22Rv1 (cell line): ENCODE data around the gene INTS1.

Experiments
- CTCF ChIP-seq: fragments of 450-650 bp; IDR thresholded peaks from 2 replicates; pipeline ENCODE4 v1.5.1; 2017; ENCODE audit warnings: mild to moderate bottlenecking
- ZFX ChIP-seq: fragments of 450-650 bp; IDR thresholded peaks from 2 replicates; pipeline ENCODE4 v1.6.1; 2017; ENCODE audit warnings: antibody characterized with exemption, borderline replicate concordance

DNA sequence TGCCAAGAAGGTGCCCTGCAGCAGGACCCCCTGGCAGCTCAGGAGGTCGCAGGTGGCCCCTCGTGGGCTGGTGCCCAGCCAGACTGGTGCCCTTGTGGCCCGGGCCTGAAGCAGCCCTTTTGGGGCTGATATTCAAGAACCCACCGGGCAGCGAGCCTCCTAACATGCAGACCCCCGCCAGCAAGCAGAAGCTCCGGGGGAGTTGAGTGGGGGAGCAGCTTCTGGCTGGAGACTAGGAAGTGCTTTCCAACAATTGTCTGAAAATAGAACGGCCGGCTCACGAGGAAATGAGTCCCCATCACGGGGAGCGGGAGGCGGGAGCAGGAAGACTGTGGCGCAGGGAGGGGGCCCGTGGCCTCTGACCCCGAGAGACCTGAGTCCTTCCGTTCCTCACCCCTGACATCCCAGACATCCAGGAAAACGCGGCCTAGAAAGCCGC is 9.5 kb upstream of the INTS1 start:
- no peak for TF ChIP-seq ZFX
- TF ChIP-seq CTCF = no peak
